Stimulated activated CD8-positive, alpha-beta memory T cell treated with anti-CD3 and anti-CD28 coated beads, Interleukin-4, amount 100 ng/mL, for 48 hours (primary cell): ENCODE data around the gene KATNBL1.
"Not testable (repeated sequence)": the region's sequence is repeated elsewhere in the genome, so short reads cannot be mapped to it uniquely, and the experiment has no call there.

Experiments
- DNase-seq: peaks from one replicate; pipeline ENCODE4 v3.0.0-alpha.2; 2020

The KATNBL1 gene

GRCh38 chr15:34193272-34193671 lies 16.6 kb downstream of the KATNBL1 start:
- not testable (repeated sequence) for DNase-seq

GRCh38 chr15:34188711-34189110 lies 21.2 kb downstream of the KATNBL1 start:
- DNase-seq = no peak

- DNase-seq = no peak
These were observed 24.2 kb downstream of the KATNBL1 start for GRCh38 chr15:34185666-34186065.

- DNase-seq = no peak
These were observed 27.0 kb downstream of the KATNBL1 start for GRCh38 chr15:34182942-34183341.

- DNase-seq = no peak
These were observed 30.7 kb downstream of the KATNBL1 start for GRCh38 chr15:34179234-34179633.

GRCh38 chr15:34165987-34166573 lies 43.8 kb downstream of the KATNBL1 start:
- DNase-seq = not testable (repeated sequence)

GRCh38 chr15:34161329-34161963 lies 48.5 kb downstream of the KATNBL1 start:
- no peak for DNase-seq

GRCh38 chr15:34160735-34161134 lies 49.2 kb downstream of the KATNBL1 start:
- no peak for DNase-seq

GRCh38 chr15:34158355-34158754 lies 51.5 kb downstream of the KATNBL1 start:
- DNase-seq = no peak

- DNase-seq = no peak
These were observed 54.0 kb downstream of the KATNBL1 start for GRCh38 chr15:34155859-34156258.

GRCh38 chr15:34154725-34155204 lies 55.1 kb downstream of the KATNBL1 start:
- no peak for DNase-seq

- no peak for DNase-seq
These were observed 62.3 kb downstream of the KATNBL1 start for GRCh38 chr15:34147371-34148140.

- no peak for DNase-seq
These were observed 76.4 kb downstream of the KATNBL1 start for GRCh38 chr15:34133511-34133910.

- no peak for DNase-seq
These were observed 77.0 kb downstream of the KATNBL1 start for GRCh38 chr15:34132881-34133280.

GRCh38 chr15:34128898-34129297 lies 81.0 kb downstream of the KATNBL1 start:
- DNase-seq = no peak

- DNase-seq = no peak
These were observed 83.4 kb downstream of the KATNBL1 start for GRCh38 chr15:34126522-34126921.

GRCh38 chr15:34125945-34126344 lies 84.0 kb downstream of the KATNBL1 start:
- DNase-seq = no peak

- no peak for DNase-seq
These were observed 85.2 kb downstream of the KATNBL1 start for GRCh38 chr15:34124651-34125050.

GRCh38 chr15:34122771-34123183 lies 87.1 kb downstream of the KATNBL1 start:
- DNase-seq = no peak

- not testable (repeated sequence) for DNase-seq
These were observed 88.1 kb downstream of the KATNBL1 start for GRCh38 chr15:34121786-34122185.

GRCh38 chr15:34120420-34120819 lies 89.5 kb downstream of the KATNBL1 start:
- not testable (repeated sequence) for DNase-seq

GRCh38 chr15:34119291-34119690 lies 90.6 kb downstream of the KATNBL1 start:
- no peak for DNase-seq

GRCh38 chr15:34116620-34117019 lies 93.3 kb downstream of the KATNBL1 start:
- DNase-seq = no peak

GRCh38 chr15:34114739-34115138 lies 95.2 kb downstream of the KATNBL1 start:
- DNase-seq = no peak
